Measurements from ENCODE around the gene TRAK1. TPM values are rescaled to one million over a fixed set of nuclear protein-coding genes. Genes with fewer than 3 reads are reported as not detected.

The TRAK1 gene
- total and polyA plus RNA-seq, 10 of the 15 experiments (the other 5 are each of a cell fraction or from before 2014, with no cell fraction given) = 6.6 to 46.2 (median 23.7) TPM

DNA sequence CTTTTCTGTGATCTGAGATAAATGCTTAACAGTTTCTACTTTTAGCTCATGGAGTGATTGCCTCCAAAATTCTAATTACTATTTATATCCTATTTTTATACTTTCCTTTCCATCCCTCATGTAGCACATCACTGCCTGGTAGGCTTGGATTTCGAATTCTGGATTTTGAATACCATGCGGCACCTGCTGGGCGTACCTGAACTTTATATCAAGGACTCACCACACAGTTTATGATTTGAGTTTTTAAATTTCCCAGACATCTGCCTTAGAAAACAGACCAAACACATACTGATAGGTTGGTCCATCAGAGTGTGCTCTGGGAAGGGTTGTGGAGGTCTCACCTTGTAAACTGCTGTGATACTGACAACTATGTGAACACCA, 6.4 kb downstream of the TRAK1 start:
- Histone ChIP-seq H2AFZ (ENCODE audit: control insufficient read depth, low read depth, low read length) (no peak overlapping the region), H3K9ac (ENCODE audit: control insufficient read depth, insufficient read depth, low read length) (no peak overlapping the region), H3K9me3 (replicated peaks; ENCODE audit: control insufficient read depth, insufficient read depth, low read length) (no peaks in the 10 kb centered on the region; the same call in 1 of the 3 replicates), H3K36me3 (ENCODE audit: control insufficient read depth in 2 of 2, insufficient read depth in 2 of 2, low read length in 1 of 2) (peaks cover 3 to 7% of the 10 kb centered on the region in 2 experiments; a peak in 3 of 4 replicates), H3K4me1 (ENCODE audit: control insufficient read depth, insufficient read depth, low read length) (peaks cover 33% of the 10 kb centered on the region), H3K27ac (ENCODE audit: control insufficient read depth, insufficient read depth) (no peak overlapping the region), H3K27me3 (replicated peaks in 1 of 2; ENCODE audit: control insufficient read depth in 2 of 2, insufficient read depth in 2 of 2, low read length in 1 of 2) (no peaks in the 10 kb centered on the region), H3K4me3 (no peak overlapping the region), H3K79me2 (ENCODE audit: control insufficient read depth, insufficient read depth, low read length) (peaks cover 16% of the 10 kb centered on the region), H3K4me2 (ENCODE audit: control insufficient read depth, insufficient read depth) (no peak overlapping the region), H4K20me1 (ENCODE audit: control insufficient read depth, insufficient read depth) (no peaks in the 10 kb centered on the region)
- ChIA-PET RAD21 (ENCODE audit: unreplicated experiment) (interaction anchor here (0.7 to 3.7 kb wide), 5 partner anchors 40 to 265 kb away, joined by 3 to 34 read pairs (median 4); no protein-coding TSS in a partner anchor), POLR2A (interaction anchor here (1.1 to 1.2 kb wide), 2 partner anchors 30 to 83 kb away, joined by 4 read pairs; no protein-coding TSS in a partner anchor), SMC1A (ENCODE audit: uncharacterized antibody, unreplicated experiment) (interaction anchor here (1.2 to 4.5 kb wide), 10 partner anchors 23 to 189 kb away, joined by 3 to 44 read pairs (median 7); no protein-coding TSS in a partner anchor), CTCF (interaction anchor here (0.7 to 6.2 kb wide), 6 partner anchors 9 to 199 kb away, joined by 3 to 87 read pairs (median 4); no protein-coding TSS in a partner anchor)
- no peak for TF ChIP-seq ZBED1 (IDR thresholded peaks at IDR 0.05; ENCODE audit: borderline replicate concordance)
- TF ChIP-seq ZNF384 (IDR thresholded peaks at IDR 0.05; ENCODE audit: borderline replicate concordance, low read depth, low read length) = no peak
- TF ChIP-seq RAD21 (IDR thresholded peaks at IDR 0.05; ENCODE audit: insufficient read depth, low read depth, low read length) = no peak
- TF ChIP-seq CBFB (IDR thresholded peaks at IDR 0.05; ENCODE audit: low read depth) = no peak
- no peak for TF ChIP-seq NFIC (IDR thresholded peaks at IDR 0.05; ENCODE audit: low read depth, low read length)
- TF ChIP-seq BHLHE40 (IDR thresholded peaks at IDR 0.05; ENCODE audit: borderline replicate concordance in 1 of 2, low read depth in 2 of 2, low read length in 1 of 2) = no peak
- TF ChIP-seq, protein P1, sequence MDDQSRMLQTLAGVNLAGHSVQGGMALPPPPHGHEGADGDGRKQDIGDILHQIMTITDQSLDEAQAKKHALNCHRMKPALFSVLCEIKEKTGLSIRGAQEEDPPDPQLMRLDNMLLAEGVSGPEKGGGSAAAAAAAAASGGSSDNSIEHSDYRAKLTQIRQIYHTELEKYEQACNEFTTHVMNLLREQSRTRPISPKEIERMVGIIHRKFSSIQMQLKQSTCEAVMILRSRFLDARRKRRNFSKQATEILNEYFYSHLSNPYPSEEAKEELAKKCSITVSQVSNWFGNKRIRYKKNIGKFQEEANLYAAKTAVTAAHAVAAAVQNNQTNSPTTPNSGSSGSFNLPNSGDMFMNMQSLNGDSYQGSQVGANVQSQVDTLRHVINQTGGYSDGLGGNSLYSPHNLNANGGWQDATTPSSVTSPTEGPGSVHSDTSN (IDR thresholded peaks at IDR 0.05; ENCODE audit: insufficient replicate concordance, low read depth, low read length) = no peak
- TF ChIP-seq, protein P2, sequence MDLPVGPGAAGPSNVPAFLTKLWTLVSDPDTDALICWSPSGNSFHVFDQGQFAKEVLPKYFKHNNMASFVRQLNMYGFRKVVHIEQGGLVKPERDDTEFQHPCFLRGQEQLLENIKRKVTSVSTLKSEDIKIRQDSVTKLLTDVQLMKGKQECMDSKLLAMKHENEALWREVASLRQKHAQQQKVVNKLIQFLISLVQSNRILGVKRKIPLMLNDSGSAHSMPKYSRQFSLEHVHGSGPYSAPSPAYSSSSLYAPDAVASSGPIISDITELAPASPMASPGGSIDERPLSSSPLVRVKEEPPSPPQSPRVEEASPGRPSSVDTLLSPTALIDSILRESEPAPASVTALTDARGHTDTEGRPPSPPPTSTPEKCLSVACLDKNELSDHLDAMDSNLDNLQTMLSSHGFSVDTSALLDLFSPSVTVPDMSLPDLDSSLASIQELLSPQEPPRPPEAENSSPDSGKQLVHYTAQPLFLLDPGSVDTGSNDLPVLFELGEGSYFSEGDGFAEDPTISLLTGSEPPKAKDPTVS (IDR thresholded peaks at IDR 0.05; ENCODE audit: low read depth, low read length) = no peak
- no peak for TF ChIP-seq JUND (IDR thresholded peaks at IDR 0.05; ENCODE audit: low read depth, low read length)
- TF ChIP-seq, protein P3, sequence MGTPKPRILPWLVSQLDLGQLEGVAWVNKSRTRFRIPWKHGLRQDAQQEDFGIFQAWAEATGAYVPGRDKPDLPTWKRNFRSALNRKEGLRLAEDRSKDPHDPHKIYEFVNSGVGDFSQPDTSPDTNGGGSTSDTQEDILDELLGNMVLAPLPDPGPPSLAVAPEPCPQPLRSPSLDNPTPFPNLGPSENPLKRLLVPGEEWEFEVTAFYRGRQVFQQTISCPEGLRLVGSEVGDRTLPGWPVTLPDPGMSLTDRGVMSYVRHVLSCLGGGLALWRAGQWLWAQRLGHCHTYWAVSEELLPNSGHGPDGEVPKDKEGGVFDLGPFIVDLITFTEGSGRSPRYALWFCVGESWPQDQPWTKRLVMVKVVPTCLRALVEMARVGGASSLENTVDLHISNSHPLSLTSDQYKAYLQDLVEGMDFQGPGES (IDR thresholded peaks at IDR 0.05) = no peak
- TF ChIP-seq, protein P4, sequence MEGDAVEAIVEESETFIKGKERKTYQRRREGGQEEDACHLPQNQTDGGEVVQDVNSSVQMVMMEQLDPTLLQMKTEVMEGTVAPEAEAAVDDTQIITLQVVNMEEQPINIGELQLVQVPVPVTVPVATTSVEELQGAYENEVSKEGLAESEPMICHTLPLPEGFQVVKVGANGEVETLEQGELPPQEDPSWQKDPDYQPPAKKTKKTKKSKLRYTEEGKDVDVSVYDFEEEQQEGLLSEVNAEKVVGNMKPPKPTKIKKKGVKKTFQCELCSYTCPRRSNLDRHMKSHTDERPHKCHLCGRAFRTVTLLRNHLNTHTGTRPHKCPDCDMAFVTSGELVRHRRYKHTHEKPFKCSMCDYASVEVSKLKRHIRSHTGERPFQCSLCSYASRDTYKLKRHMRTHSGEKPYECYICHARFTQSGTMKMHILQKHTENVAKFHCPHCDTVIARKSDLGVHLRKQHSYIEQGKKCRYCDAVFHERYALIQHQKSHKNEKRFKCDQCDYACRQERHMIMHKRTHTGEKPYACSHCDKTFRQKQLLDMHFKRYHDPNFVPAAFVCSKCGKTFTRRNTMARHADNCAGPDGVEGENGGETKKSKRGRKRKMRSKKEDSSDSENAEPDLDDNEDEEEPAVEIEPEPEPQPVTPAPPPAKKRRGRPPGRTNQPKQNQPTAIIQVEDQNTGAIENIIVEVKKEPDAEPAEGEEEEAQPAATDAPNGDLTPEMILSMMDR (IDR thresholded peaks at IDR 0.05 in 2 of 3, conservative IDR thresholded peaks at IDR 0.05 in 1 of 3; ENCODE audit: control insufficient read depth in 2 of 3, extremely low read depth in 1 of 3, insufficient read depth in 1 of 3, low read depth in 3 of 3, low read length in 3 of 3) = no peak
- BruUV-seq (replicated peaks) = no TSS peak
- FAIRE-seq (no peak), DNase-seq (ENCODE audit: low read depth, low spot score) (no peak), ATAC-seq (no peak)
- intact Hi-C loops (cut with micrococcal nuclease; ENCODE audit: unreplicated experiment) = loop anchor here (5.0 to 10.0 kb wide), 2 partner anchors 135 to 883 kb away; partner anchors contain the start of gene ULK4
- 95% methylated on average over 3 of the region's 3 CpGs for WGBS (ENCODE audit: insufficient coverage, insufficient replicate concordance, low lambda C conversion rate, missing lambda C conversion rate)
- in situ Hi-C loops (cut with MboI) = no loop called here

All from GM12878 (cell line).